Measurements from ENCODE around the gene COQ8A.

DNA sequence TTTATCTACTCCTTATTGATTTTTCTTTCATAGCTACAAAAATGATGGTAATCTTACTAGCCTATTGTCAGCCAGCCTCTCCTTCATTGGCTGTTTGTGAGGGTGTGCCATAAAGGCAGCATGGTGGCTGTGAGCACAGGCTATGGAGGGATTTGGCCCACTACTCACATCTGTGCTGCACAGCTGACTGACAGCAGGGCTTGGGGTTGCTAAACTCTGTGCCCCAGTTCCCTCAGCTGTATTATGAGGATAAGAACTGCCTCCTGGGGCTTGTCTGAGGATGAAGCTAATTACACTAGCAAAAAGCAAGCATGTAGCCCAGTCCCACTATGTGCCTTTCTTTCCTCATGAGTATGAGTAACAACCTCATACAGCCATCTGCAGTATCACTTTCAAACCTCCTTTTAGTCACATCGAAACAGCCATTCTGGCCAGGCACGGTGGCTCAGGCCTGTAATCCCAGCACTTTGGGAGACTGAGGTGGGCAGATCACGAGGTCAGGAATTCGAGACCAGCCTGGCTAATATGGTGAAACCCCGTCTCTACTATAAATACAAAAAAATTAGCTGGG is 66.2 kb downstream of the COQ8A start:
- TF ChIP-seq, protein P1, sequence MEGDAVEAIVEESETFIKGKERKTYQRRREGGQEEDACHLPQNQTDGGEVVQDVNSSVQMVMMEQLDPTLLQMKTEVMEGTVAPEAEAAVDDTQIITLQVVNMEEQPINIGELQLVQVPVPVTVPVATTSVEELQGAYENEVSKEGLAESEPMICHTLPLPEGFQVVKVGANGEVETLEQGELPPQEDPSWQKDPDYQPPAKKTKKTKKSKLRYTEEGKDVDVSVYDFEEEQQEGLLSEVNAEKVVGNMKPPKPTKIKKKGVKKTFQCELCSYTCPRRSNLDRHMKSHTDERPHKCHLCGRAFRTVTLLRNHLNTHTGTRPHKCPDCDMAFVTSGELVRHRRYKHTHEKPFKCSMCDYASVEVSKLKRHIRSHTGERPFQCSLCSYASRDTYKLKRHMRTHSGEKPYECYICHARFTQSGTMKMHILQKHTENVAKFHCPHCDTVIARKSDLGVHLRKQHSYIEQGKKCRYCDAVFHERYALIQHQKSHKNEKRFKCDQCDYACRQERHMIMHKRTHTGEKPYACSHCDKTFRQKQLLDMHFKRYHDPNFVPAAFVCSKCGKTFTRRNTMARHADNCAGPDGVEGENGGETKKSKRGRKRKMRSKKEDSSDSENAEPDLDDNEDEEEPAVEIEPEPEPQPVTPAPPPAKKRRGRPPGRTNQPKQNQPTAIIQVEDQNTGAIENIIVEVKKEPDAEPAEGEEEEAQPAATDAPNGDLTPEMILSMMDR (IDR thresholded peaks at IDR 0.05) = no peak
- TF ChIP-seq, protein P2, sequence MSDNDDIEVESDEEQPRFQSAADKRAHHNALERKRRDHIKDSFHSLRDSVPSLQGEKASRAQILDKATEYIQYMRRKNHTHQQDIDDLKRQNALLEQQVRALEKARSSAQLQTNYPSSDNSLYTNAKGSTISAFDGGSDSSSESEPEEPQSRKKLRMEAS (IDR thresholded peaks at IDR 0.05; ENCODE audit: low read depth) = no peak
- TF ChIP-seq EP300 (IDR thresholded peaks at IDR 0.05; ENCODE audit: borderline replicate concordance in 1 of 2, low read depth in 1 of 2, low read length in 1 of 2) (no peak), EZH2phosphoT487 (IDR thresholded peaks at IDR 0.05; ENCODE audit: borderline replicate concordance, low read depth) (no peak), JUND (IDR thresholded peaks at IDR 0.05) (no peak), GABPA (IDR thresholded peaks at IDR 0.05; ENCODE audit: low read depth) (no peak)
